HepG2 (cell line): Measurements from ENCODE around the gene CNNM4. TPM values are rescaled to one million over a fixed set of nuclear protein-coding genes. Genes with fewer than 3 reads are reported as not detected.
A peak's percentile ranks its signal among the peaks of the same experiment; 100 is the strongest.

Experiments
- BHLHE40 ChIP-seq: IDR thresholded peaks from 2 replicates; pipeline ENCODE4 v1.6.1; 2011; ENCODE audit warnings: low read length, improper control_type of control experiment
- BRD4 ChIP-seq: sonication (generic); formaldehyde crosslinking; IDR thresholded peaks from 2 replicates; pipeline ENCODE4 v1.4.0; 2020; ENCODE audit warnings: missing genetic modification reagents
- CBX1 ChIP-seq: IDR thresholded peaks from one replicate; pipeline ENCODE4 v1.6.1; 2016; ENCODE audit warnings: antibody characterized with exemption, low read depth
- JUN ChIP-seq: sonication (generic); formaldehyde crosslinking; IDR thresholded peaks from 2 replicates; pipeline ENCODE4 v1.4.0; 2020; ENCODE audit warnings: mild to moderate bottlenecking, missing genetic modification reagents
- KDM2A ChIP-seq: sonication (generic); formaldehyde crosslinking; IDR thresholded peaks from 2 replicates; pipeline ENCODE4 v1.4.0; 2020; ENCODE audit warnings: low read depth, missing genetic modification reagents, borderline replicate concordance
- MLXIP ChIP-seq: sonication (generic); formaldehyde crosslinking; IDR thresholded peaks from 2 replicates; pipeline ENCODE4 v1.9.0; 2021; ENCODE audit warnings: missing genetic modification reagents, borderline replicate concordance
- NR2F1 ChIP-seq, 2 experiments: fragments of 450-650 bp in 1 of 2; formaldehyde crosslinking in 1 of 2; IDR thresholded peaks; 2 replicates each; pipeline versions ENCODE4 v1.5.0 to v1.6.1; 2016 to 2020; ENCODE audit warnings: mild to moderate bottlenecking in 1 of 2, missing compliant biosample characterization in 1 of 2, missing genetic modification reagents in 1 of 2, moderate library complexity in 1 of 2
- ZNF180 ChIP-seq: sonication (generic); formaldehyde crosslinking; IDR thresholded peaks from 2 replicates; pipeline ENCODE4 v1.4.0; 2020; ENCODE audit warnings: low read depth, missing genetic modification reagents, borderline replicate concordance
- ZNF280D ChIP-seq: sonication (generic); formaldehyde crosslinking; IDR thresholded peaks from 2 replicates; pipeline ENCODE4 v1.5.1; 2020; ENCODE audit warnings: mild to moderate bottlenecking, missing genetic modification reagents
- ZNF558 ChIP-seq: sonication (generic); formaldehyde crosslinking; IDR thresholded peaks from 2 replicates; pipeline ENCODE4 v1.9.0; 2022; ENCODE audit warnings: mild to moderate bottlenecking, missing genetic modification reagents, borderline replicate concordance
- ZNF609 ChIP-seq: sonication (generic); formaldehyde crosslinking; IDR thresholded peaks from 2 replicates; pipeline ENCODE4 v1.4.0; 2020; ENCODE audit warnings: mild to moderate bottlenecking, missing genetic modification reagents, borderline replicate concordance
- ZNF710 ChIP-seq: sonication (generic); formaldehyde crosslinking; IDR thresholded peaks from 2 replicates; pipeline ENCODE4 v1.5.0; 2020; ENCODE audit warnings: mild to moderate bottlenecking, missing genetic modification reagents, borderline replicate concordance
- ZNF740 ChIP-seq: sonication (generic); formaldehyde crosslinking; IDR thresholded peaks from 2 replicates; pipeline ENCODE4 v1.4.0; 2020; ENCODE audit warnings: missing genetic modification reagents
- polyA plus RNA-seq, 8 experiments: library from polyadenylated mRNA; depleted of rRNA in 3 of 8; stranded (reverse) in 7 of 8; unstranded in 1 of 8; fragments of >200 nt; fragmentation: Illumina TruSeq in 4 of 8; extraction: Trizol in 4 of 8; gene quantifications; 2 replicates each; pipeline versions ENCODE4 v1.2.1 to v1.2.3, GENCODE V29; 2011 to 2016; ENCODE audit warnings: low read depth in 4 of 8, missing spikeins in 1 of 8, mixed read lengths in 1 of 8; ENCODE audit not compliant: insufficient read depth in 1 of 8
- total RNA-seq, 5 experiments: library from RNA; depleted of rRNA; stranded (reverse); fragments of >200 nt; fragmentation: Illumina TruSeq; extraction: Trizol; gene quantifications; 2 replicates each; pipeline ENCODE4 v1.2.3, GENCODE V29; 2016; ENCODE audit warnings: low read depth in 1 of 5

The CNNM4 gene
- total and polyA plus RNA-seq, 2 of the 13 experiments (the other 11 are each of a cell fraction or from before 2014, with no cell fraction given), result 5.9 to 8.4 TPM

GRCh38 chr2:96760986-96761832 lies 507 bp downstream of the CNNM4 start (continued):
- no peak for TF ChIP-seq ZNF280D (CRISPR knock-in tag)
- TF ChIP-seq BHLHE40, result no peak
- no peak for TF ChIP-seq ZNF558 (CRISPR knock-in tag)
- TF ChIP-seq CBX1, result no peak
- TF ChIP-seq ZNF609 (CRISPR knock-in tag), result peak; percentile 45; the same call in 1 of the 2 replicates
- TF ChIP-seq KDM2A (CRISPR knock-in tag), result 0 out of 2 replicates have a peak, but pooled peaks have one; percentile 43
- peak; percentile 48; the same call in 1 of the 2 replicates for TF ChIP-seq ZNF710
- TF ChIP-seq JUN, result no peak
- TF ChIP-seq MLXIP (CRISPR knock-in tag), result no peak
- 0 out of 2 replicates have a peak, but pooled peaks have one; percentile 55 for TF ChIP-seq ZNF740
- TF ChIP-seq NR2F1 (CRISPR knock-in tag; IDR thresholded peaks at IDR 0.05), result no peak
- peak; percentile 87; the same call in 1 of the 2 replicates for TF ChIP-seq BRD4
- TF ChIP-seq ZNF180 (CRISPR knock-in tag), result no peak
